Measurements from ENCODE around the gene CDCP2. TPM values are rescaled to one million over a fixed set of nuclear protein-coding genes. Genes with fewer than 3 reads are reported as not detected.

The CDCP2 gene
- total and polyA plus RNA-seq, 2 of the 8 experiments (the other 6 are each of a cell fraction or from before 2014, with no cell fraction given) = not detected

GRCh38 chr1:54112705-54113368 lies 40.0 kb downstream of the CDCP2 start (continued):
- no peak for TF ChIP-seq CTCF (IDR thresholded peaks at IDR 0.05; ENCODE audit: control extremely low read depth in 1 of 3, insufficient read depth in 1 of 3, low read depth in 1 of 3, low read length in 3 of 3)

Measured in H1 (cell line).